DOHH2 (cell line): ENCODE results near the gene GGT1.
"Not testable (repeated sequence)": the region's sequence is repeated elsewhere in the genome, so short reads cannot be mapped to it uniquely, and the experiment has no call there.

Source experiments
- H3F3A ChIP-seq: fragments of 200-600 bp; sonication (generic), shearing (Covaris generic); 2 replicates; pipeline ENCODE4 v1.6.0; 2016; ENCODE audit warnings: antibody characterized with exemption, mild to moderate bottlenecking; ENCODE audit not compliant: control insufficient read depth, insufficient read depth
- H3K27ac ChIP-seq: fragments of 200-600 bp; sonication (generic); 2 replicates; pipeline ENCODE4 v1.5.1; 2014; ENCODE audit warnings: low read depth, mild to moderate bottlenecking, low read length, moderate library complexity
- H3K27me3 ChIP-seq: fragments of 200-600 bp; sonication (generic); 2 replicates; pipeline ENCODE4 v1.6.1; 2014; ENCODE audit warnings: mild to moderate bottlenecking, low read length, mixed read lengths; ENCODE audit not compliant: control insufficient read depth
- H3K36me3 ChIP-seq: fragments of 200-600 bp; sonication (generic); 2 replicates; pipeline ENCODE4 v1.6.1; 2014; ENCODE audit warnings: mild to moderate bottlenecking, low read length, moderate library complexity, mixed read lengths; ENCODE audit not compliant: control insufficient read depth
- H3K4me1 ChIP-seq: fragments of 200-600 bp; sonication (generic); 2 replicates; pipeline ENCODE4 v1.6.1; 2014; ENCODE audit warnings: mild to moderate bottlenecking, low read length, mixed read lengths; ENCODE audit not compliant: control insufficient read depth
- H3K4me2 ChIP-seq: fragments of 200-600 bp; sonication (generic); 2 replicates; pipeline ENCODE4 v1.6.0; 2014; ENCODE audit warnings: mild to moderate bottlenecking, low read length, moderate library complexity
- H3K4me3 ChIP-seq: fragments of 200-600 bp; sonication (generic); 2 replicates; pipeline ENCODE4 v1.5.1; 2014; ENCODE audit warnings: mild to moderate bottlenecking, low read length, mixed read lengths
- H3K79me2 ChIP-seq: fragments of 200-600 bp; sonication (generic); 2 replicates; pipeline ENCODE4 v1.6.1; 2014; ENCODE audit warnings: mild to moderate bottlenecking, low read length, mixed read lengths; ENCODE audit not compliant: control insufficient read depth
- H3K9me2 ChIP-seq: fragments of 200-600 bp; sonication (generic); replicated peaks from 2 replicates; pipeline ENCODE4 v1.6.1; 2014; ENCODE audit warnings: mild to moderate bottlenecking, low read length, mixed read lengths; ENCODE audit not compliant: control insufficient read depth
- H3K9me3 ChIP-seq: fragments of 200-600 bp; sonication (generic); 2 replicates; pipeline ENCODE4 v1.6.1; 2014; ENCODE audit warnings: antibody characterized with exemption, low read length, mixed read lengths; ENCODE audit not compliant: control insufficient read depth, insufficient read depth
- H4K20me1 ChIP-seq: fragments of 200-600 bp; sonication (generic); 2 replicates; pipeline ENCODE4 v1.6.0; 2014; ENCODE audit warnings: low read depth, mild to moderate bottlenecking, antibody characterized with exemption, low read length, moderate library complexity; ENCODE audit not compliant: control insufficient read depth, insufficient read depth
- CTCF ChIP-seq: fragments of 200-600 bp; sonication (generic); IDR thresholded peaks from one replicate; pipeline ENCODE4 v1.5.1; 2014; ENCODE audit warnings: antibody characterized with exemption, mild to moderate bottlenecking, low read depth, low read length; ENCODE audit not compliant: poor library complexity, severe bottlenecking

Gene GGT1

DNA sequence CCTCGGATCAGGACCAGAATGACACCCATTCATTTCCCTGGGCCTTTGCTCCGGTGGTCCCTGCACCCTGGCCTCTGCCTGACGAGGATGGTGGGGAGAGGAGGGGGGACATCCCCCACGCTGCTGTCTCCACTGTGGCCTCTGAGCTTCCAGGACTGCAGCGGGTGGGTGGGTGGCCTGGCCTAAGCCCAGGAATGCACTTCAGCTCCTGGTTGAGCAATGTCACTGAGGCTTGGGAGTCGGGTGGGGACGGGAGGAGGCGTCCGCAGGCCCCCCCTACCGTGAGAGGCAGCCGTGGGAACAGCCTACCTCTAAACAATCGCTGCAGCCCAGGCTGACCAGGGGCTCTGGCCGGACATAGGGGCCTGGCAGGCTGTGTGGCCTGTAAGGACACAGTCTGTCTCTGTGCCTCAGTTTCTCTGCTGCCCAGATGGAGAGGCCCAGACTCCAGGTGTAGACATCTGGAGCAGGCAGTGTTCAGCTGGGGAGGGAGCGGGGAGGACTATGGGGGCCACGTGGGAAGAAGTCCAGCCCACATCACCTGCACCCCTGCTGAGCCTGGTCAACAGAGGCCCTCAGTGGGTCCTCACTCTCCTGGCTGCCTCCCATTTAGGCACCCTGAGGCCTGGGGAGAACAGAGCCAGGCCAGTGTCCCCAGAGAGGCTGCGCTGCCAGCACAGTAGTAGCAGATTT is 28.6 kb downstream of the GGT1 start:
- not testable (repeated sequence) for H3K9me3 ChIP-seq, H3K36me3 ChIP-seq, H3K4me1 ChIP-seq, H3K4me3 ChIP-seq, H3K27ac ChIP-seq, H3F3A ChIP-seq, H4K20me1 ChIP-seq, H3K4me2 ChIP-seq, H3K9me2 ChIP-seq, H3K79me2 ChIP-seq, H3K27me3 ChIP-seq

DNA sequence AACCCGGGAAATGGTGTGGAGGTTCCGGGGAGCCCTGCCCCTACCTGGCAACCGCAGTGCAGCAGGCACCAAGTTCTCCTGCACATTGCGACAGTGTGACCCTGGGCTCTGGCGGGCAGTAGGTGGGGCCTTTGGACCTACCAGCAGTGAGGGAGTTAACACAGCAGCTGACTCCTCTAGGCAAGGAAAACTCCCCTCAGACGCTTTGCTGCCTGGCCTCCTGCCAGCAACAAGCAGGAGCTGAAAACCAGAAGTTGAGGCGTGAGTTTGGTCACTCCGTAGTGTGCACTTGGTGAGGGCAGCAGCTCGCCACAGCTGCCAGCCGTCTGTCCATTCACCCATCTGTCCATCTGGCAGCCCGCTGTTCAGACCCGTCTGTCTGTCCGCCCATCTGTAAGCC is 29.6 kb downstream of the GGT1 start:
- not testable (repeated sequence) for H3K27me3 ChIP-seq, H3K27ac ChIP-seq, H3K36me3 ChIP-seq, H3K9me3 ChIP-seq, H3K4me3 ChIP-seq, H3F3A ChIP-seq, H3K4me2 ChIP-seq, H3K9me2 ChIP-seq, H4K20me1 ChIP-seq, H3K4me1 ChIP-seq, H3K79me2 ChIP-seq

GRCh38 chr22:24633231-24634023 is 30.4 kb downstream of the GGT1 start:
- not testable (repeated sequence) for H3K36me3 ChIP-seq, H3K4me2 ChIP-seq, H3K27ac ChIP-seq, H3F3A ChIP-seq, H3K9me3 ChIP-seq, H3K27me3 ChIP-seq, H3K4me1 ChIP-seq, H3K79me2 ChIP-seq, H4K20me1 ChIP-seq, H3K9me2 ChIP-seq, H3K4me3 ChIP-seq

GRCh38 chr22:24634776-24635389 is 31.9 kb downstream of the GGT1 start:
- not testable (repeated sequence) for H4K20me1 ChIP-seq, H3K27ac ChIP-seq, H3K79me2 ChIP-seq

GRCh38 chr22:24636513-24636912 is 33.5 kb downstream of the GGT1 start:
- H3K9me3 ChIP-seq, H3K9me2 ChIP-seq, H3K27me3 ChIP-seq, H3K79me2 ChIP-seq, H3K27ac ChIP-seq, H3F3A ChIP-seq, H3K4me3 ChIP-seq, H3K36me3 ChIP-seq, H3K4me2 ChIP-seq, H3K4me1 ChIP-seq, H4K20me1 ChIP-seq: not testable (repeated sequence)

More at GRCh38 chr22:24634776-24635389, 31.9 kb downstream of the GGT1 start:
- Histone ChIP-seq H3K4me2 (peak overlapping the region; percentile 54), H3K4me3 (peak overlapping the region; percentile 35; the same call in 1 of the 2 replicates)
- H3K36me3 ChIP-seq, H3K4me1 ChIP-seq, H3K9me3 ChIP-seq, H3F3A ChIP-seq, H3K27me3 ChIP-seq, H3K9me2 ChIP-seq: not testable (repeated sequence)
- peak; percentile 56 for TF ChIP-seq CTCF

DNA sequence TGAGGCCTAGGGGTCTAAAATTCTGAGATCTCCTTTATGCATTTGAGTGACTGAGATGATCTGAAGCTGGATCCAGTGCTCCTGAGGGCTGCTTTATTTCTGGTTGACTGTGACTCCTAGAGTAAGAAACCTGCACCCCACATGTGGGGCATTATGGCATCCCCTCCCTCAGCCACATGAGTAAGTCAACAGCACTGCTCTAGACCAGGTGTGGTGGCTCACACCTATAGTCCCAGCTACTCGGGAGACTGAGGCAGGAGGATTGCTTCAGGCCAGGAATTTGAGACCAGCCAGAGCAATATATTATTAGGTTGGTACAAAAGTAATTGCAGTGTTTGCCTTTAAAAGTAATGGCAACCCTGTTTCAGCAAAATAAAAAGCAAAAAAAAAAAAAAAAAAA is 39.3 kb downstream of the GGT1 start:
- not testable (repeated sequence) for H3K4me3 ChIP-seq, H3F3A ChIP-seq, H3K79me2 ChIP-seq, H3K9me3 ChIP-seq, H4K20me1 ChIP-seq, H3K4me2 ChIP-seq, H3K27ac ChIP-seq, H3K27me3 ChIP-seq, H3K4me1 ChIP-seq, H3K36me3 ChIP-seq, H3K9me2 ChIP-seq

DNA sequence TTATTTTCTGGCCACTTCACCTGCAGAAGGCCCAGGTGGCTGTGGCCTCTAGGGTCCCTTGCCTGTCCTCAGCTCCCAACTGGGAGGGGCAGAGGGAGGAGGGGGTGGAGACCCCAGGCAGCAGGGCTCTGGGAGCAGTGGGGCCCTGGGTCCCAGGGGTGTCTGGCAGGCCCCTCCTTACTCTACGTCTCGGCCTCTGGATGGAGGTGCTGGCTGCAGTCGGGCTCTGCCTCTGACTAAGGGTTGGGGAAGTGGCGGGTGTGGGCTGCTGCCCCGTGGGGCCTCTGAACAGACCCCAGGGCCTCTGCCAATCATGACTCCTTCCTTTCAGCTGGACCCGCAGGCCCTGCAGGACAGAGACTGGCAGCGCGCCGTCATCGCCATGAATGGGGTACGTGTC is 41.4 kb downstream of the GGT1 start:
- H4K20me1 ChIP-seq, H3F3A ChIP-seq, H3K4me3 ChIP-seq, H3K4me1 ChIP-seq, H3K9me3 ChIP-seq, H3K9me2 ChIP-seq, H3K79me2 ChIP-seq, H3K27me3 ChIP-seq, H3K36me3 ChIP-seq, H3K4me2 ChIP-seq, H3K27ac ChIP-seq: not testable (repeated sequence)
